H1 (cell line): Measurements from ENCODE around the gene PITPNB. TPM values are rescaled to one million over a fixed set of nuclear protein-coding genes. Genes with fewer than 3 reads are reported as not detected.

Experiments
- BRCA1 ChIP-seq: IDR thresholded peaks from 2 replicates; pipeline ENCODE4 v1.6.1; 2012; ENCODE audit warnings: low read depth, low read length, improper control_type of control experiment
- CREB1 ChIP-seq: IDR thresholded peaks from 2 replicates; pipeline ENCODE4 v1.6.1; 2012; ENCODE audit warnings: inconsistent platforms
- CTCF ChIP-seq, 3 experiments: IDR thresholded peaks; 1 replicate in 2 of 3; 2 replicates in 1 of 3; pipeline versions ENCODE4 v1.5.1 to v1.6.1; 2011; ENCODE audit warnings: low read length in 3 of 3, mild to moderate bottlenecking in 3 of 3, inconsistent platforms in 2 of 3, low read depth in 1 of 3, moderate library complexity in 1 of 3; ENCODE audit not compliant: insufficient read depth in 1 of 3; ENCODE audit errors: control extremely low read depth in 1 of 3
- EGR1 ChIP-seq: IDR thresholded peaks from 2 replicates; pipeline ENCODE4 v1.6.1; 2011; ENCODE audit warnings: low read depth, low read length, borderline replicate concordance
- EP300 ChIP-seq, 2 experiments: IDR thresholded peaks; 1 replicate in 1 of 2; 2 replicates in 1 of 2; pipeline ENCODE4 v1.6.1; 2011 to 2012; ENCODE audit warnings: low read depth in 2 of 2, low read length in 2 of 2, mild to moderate bottlenecking in 2 of 2, borderline replicate concordance in 1 of 2, inconsistent platforms in 1 of 2, moderate library complexity in 1 of 2
- GTF2F1 ChIP-seq: IDR thresholded peaks from 2 replicates; pipeline ENCODE4 v1.6.1; 2012; ENCODE audit warnings: low read depth, low read length, improper control_type of control experiment, borderline replicate concordance
- SIN3A ChIP-seq, 2 experiments: IDR thresholded peaks in 1 of 2; conservative IDR thresholded peaks in 1 of 2; 2 replicates each; pipeline ENCODE4 v1.6.1; 2011 to 2012; ENCODE audit warnings: low read length in 2 of 2, improper control_type of control experiment in 1 of 2, low read depth in 1 of 2, mild to moderate bottlenecking in 1 of 2
- USF2 ChIP-seq: IDR thresholded peaks from 2 replicates; pipeline ENCODE4 v1.6.1; 2011; ENCODE audit warnings: low read length, improper control_type of control experiment
- polyA plus RNA-seq, 7 experiments: library from polyadenylated mRNA; depleted of rRNA in 3 of 7; stranded (reverse) in 5 of 7; unstranded in 2 of 7; fragments of >200 nt in 5 of 7; fragments of 200-250 nt in 2 of 7; gene quantifications; 1 replicate in 5 of 7; 2 replicates in 1 of 7; 4 replicates in 1 of 7; pipeline versions ENCODE4 v1.2.1 to v1.2.3, GENCODE V29; 2011 to 2013; ENCODE audit warnings: missing spikeins in 2 of 7, mixed read lengths in 2 of 7
- total RNA-seq: library from RNA; stranded (reverse); fragmentation: NEBNext Ultra II Directional; extraction: Animal tissue kit (Norgen Biotek cat#: 25700); gene quantifications from 2 replicates; pipeline ENCODE4 v1.2.1, GENCODE V29; 2021

Gene PITPNB
- total and polyA plus RNA-seq, 2 of the 8 experiments (the other 6 are each of a cell fraction or from before 2014, with no cell fraction given), result 24.6 to 89.3 TPM

- TF ChIP-seq USF2 (no peak), BRCA1 (no peak), EGR1 (no peak), CTCF (IDR thresholded peaks at IDR 0.05; ENCODE audit: control extremely low read depth in 1 of 3, insufficient read depth in 1 of 3, low read depth in 1 of 3, low read length in 3 of 3) (no peak), SIN3A (conservative IDR thresholded peaks at IDR 0.05 in 1 of 2, IDR thresholded peaks at IDR 0.05 in 1 of 2; ENCODE audit: low read depth in 1 of 2, low read length in 2 of 2) (no peak), GTF2F1 (no peak), CREB1 (no peak), EP300 (IDR thresholded peaks at IDR 0.05; ENCODE audit: borderline replicate concordance in 1 of 2, low read depth in 2 of 2, low read length in 2 of 2) (no peak)
Observed at GRCh38 chr22:27858626-27859025, 60.4 kb downstream of the PITPNB start (continued).
